Panc1 (cell line): Measurements from ENCODE around the gene SEPHS1. TPM values are rescaled to one million over a fixed set of nuclear protein-coding genes. Genes with fewer than 3 reads are reported as not detected.

Experiments used
- ATAC-seq: fragments of 200-7000 bp; cut with Tn5 transposase; 2 replicates; pipeline ENCODE4 v1.9.1; 2020; ENCODE audit warnings: mild to moderate bottlenecking, moderate library complexity
- BruUV-seq: library from RNA; stranded (reverse); fragments of 400-500 nt; replicated peaks from 2 replicates; lab custom pipeline; 2021; lab: Mats Ljungman, UMichigan
- CTCF ChIA-PET: fragments of 300-600 bp; sonication (Branson Sonifier 250); formaldehyde crosslinking; loops from one replicate; lab custom pipeline; 2022; ENCODE audit warnings: antibody characterized with exemption; lab: Charles Lee
- POLR2A ChIA-PET: fragments of 300-600 bp; sonication (Branson Sonifier 250); formaldehyde crosslinking; loops from one replicate; lab custom pipeline; 2022; ENCODE audit warnings: antibody characterized with exemption; lab: Charles Lee
- DNase-seq: peaks from one replicate; pipeline ENCODE4 v3.0.0-alpha.2; 2010; ENCODE audit warnings: low read depth, low spot score
- H3K27ac ChIP-seq: 2 replicates; pipeline ENCODE4 v1.5.1; 2011; ENCODE audit warnings: mild to moderate bottlenecking, low read length, inconsistent platforms
- H3K27me3 ChIP-seq: fragments of 200-500 bp; sonication (Bioruptor generic); 2 replicates; pipeline ENCODE4 v1.6.0; 2014; ENCODE audit warnings: low read length, inconsistent platforms; ENCODE audit not compliant: control insufficient read depth, insufficient read depth
- H3K36me3 ChIP-seq: fragments of 200-500 bp; sonication (Bioruptor generic); 2 replicates; pipeline ENCODE4 v1.5.1; 2014; ENCODE audit warnings: inconsistent platforms, mild to moderate bottlenecking, low read length, moderate library complexity; ENCODE audit not compliant: control insufficient read depth, insufficient read depth
- H3K4me1 ChIP-seq: 2 replicates; pipeline ENCODE4 v1.5.1; 2011; ENCODE audit warnings: inconsistent platforms, mild to moderate bottlenecking, low read length, moderate library complexity; ENCODE audit not compliant: control insufficient read depth, insufficient read depth
- H3K4me3 ChIP-seq, 2 experiments: 2 replicates each; pipeline ENCODE4 v1.5.1; 2011 to 2012; ENCODE audit warnings: low read depth in 2 of 2, low read length in 2 of 2, mild to moderate bottlenecking in 2 of 2, inconsistent platforms in 1 of 2, moderate library complexity in 1 of 2
- H3K9me3 ChIP-seq: fragments of 200-500 bp; sonication (Bioruptor generic); 2 replicates; pipeline ENCODE4 v1.5.1; 2014; ENCODE audit warnings: low read depth, mild to moderate bottlenecking, inconsistent platforms, low read length, moderate library complexity; ENCODE audit not compliant: control insufficient read depth, insufficient read depth
- CTCF ChIP-seq: fragments of 450-650 bp; IDR thresholded peaks from 2 replicates; pipeline ENCODE4 v1.5.1; 2017; ENCODE audit warnings: mild to moderate bottlenecking
- POLR2AphosphoS5 ChIP-seq: IDR thresholded peaks from 2 replicates; pipeline ENCODE4 v1.6.1; 2012; ENCODE audit warnings: mild to moderate bottlenecking, low read depth, low read length, moderate library complexity
- REST ChIP-seq, 2 experiments: IDR thresholded peaks; 2 replicates each; pipeline ENCODE4 v1.6.1; 2011 to 2012; ENCODE audit warnings: low read depth in 2 of 2, control low read depth in 1 of 2, low read length in 1 of 2, mild to moderate bottlenecking in 1 of 2, moderate library complexity in 1 of 2; ENCODE audit not compliant: insufficient read depth in 1 of 2
- SIN3A ChIP-seq: IDR thresholded peaks from 2 replicates; pipeline ENCODE4 v1.6.1; 2012; ENCODE audit warnings: low read depth, mild to moderate bottlenecking, low read length, moderate library complexity, borderline replicate concordance; ENCODE audit not compliant: insufficient read depth
- TCF7L2 ChIP-seq: IDR thresholded peaks from 2 replicates; pipeline ENCODE4 v1.6.1; 2011; ENCODE audit warnings: mild to moderate bottlenecking, low read depth, low read length, inconsistent platforms
- in situ Hi-C: cut with HindIII; loops from 2 replicates; pipeline ENCODE4 v1.10.0; 2016; ENCODE audit warnings: low sequenced_read_pairs, low pct_unique_long_range_greater_than_20kb
- intact Hi-C: fragments of 100-400 bp; cut with micrococcal nuclease; formaldehyde crosslinking; loops from one replicate; pipeline ENCODE4 v1.10.0; 2022; ENCODE audit not compliant: unreplicated experiment
- total RNA-seq: library from RNA; stranded (reverse); gene quantifications from one replicate; pipeline ENCODE4 v1.2.1, GENCODE V29; 2021; ENCODE audit not compliant: unreplicated experiment

Gene SEPHS1
- total RNA-seq, 1 experiment from 2014 or later, result 47.1 TPM

- no peak overlapping the region for H3K4me3 ChIP-seq
- H3K9me3 ChIP-seq, result no peaks in the 10 kb centered on the region
- H3K27ac ChIP-seq, result no peak overlapping the region
- no peaks in the 10 kb centered on the region for H3K4me1 ChIP-seq
- DNase-seq (no peak), ATAC-seq (no peak)
- TF ChIP-seq SIN3A (no peak), TCF7L2 (no peak), POLR2AphosphoS5 (no peak), REST (IDR thresholded peaks at IDR 0.05; ENCODE audit: insufficient read depth in 1 of 2, low read depth in 2 of 2, low read length in 1 of 2) (no peak), CTCF (no peak)
- in situ Hi-C loops (no loop called here), intact Hi-C loops (no loop called here)
- ChIA-PET CTCF (no interaction called here), POLR2A (no interaction called here)
- BruUV-seq, result no TSS peak
- no peaks in the 10 kb centered on the region for H3K27me3 ChIP-seq
- no peaks in the 10 kb centered on the region for H3K36me3 ChIP-seq
Measured at GRCh38 chr10:13321576-13321975, 26.5 kb downstream of the SEPHS1 start.

- H3K4me1 ChIP-seq, result no peaks in the 10 kb centered on the region
Measured at GRCh38 chr10:13319166-13319565, 28.9 kb downstream of the SEPHS1 start.

More at GRCh38 chr10:13319166-13319565, 28.9 kb downstream of the SEPHS1 start:
- ATAC-seq (no peak), DNase-seq (no peak)
- BruUV-seq, result no TSS peak
- Histone ChIP-seq H3K27me3 (no peaks in the 10 kb centered on the region), H3K27ac (no peak overlapping the region), H3K4me3 (no peak overlapping the region), H3K36me3 (no peaks in the 10 kb centered on the region), H3K9me3 (no peaks in the 10 kb centered on the region)
- CTCF ChIA-PET, result no interaction called here
- TF ChIP-seq TCF7L2 (no peak), REST (IDR thresholded peaks at IDR 0.05; ENCODE audit: insufficient read depth in 1 of 2, low read depth in 2 of 2, low read length in 1 of 2) (no peak), SIN3A (no peak), POLR2AphosphoS5 (no peak), CTCF (no peak)
- intact Hi-C loops, result no loop called here
- POLR2A ChIA-PET, result no interaction called here
- in situ Hi-C loops, result no loop called here
